GM19397 (cell line): ENCODE results near the gene HDAC8.

ENCODE experiments used
- ATAC-seq: cut with Tn5 transposase; IDR thresholded peaks from one replicate; pipeline ENCODE4 v1.9.1; 2021; ENCODE audit warnings: mild to moderate bottlenecking, moderate library complexity; ENCODE audit not compliant: unreplicated experiment

Gene HDAC8

DNA sequence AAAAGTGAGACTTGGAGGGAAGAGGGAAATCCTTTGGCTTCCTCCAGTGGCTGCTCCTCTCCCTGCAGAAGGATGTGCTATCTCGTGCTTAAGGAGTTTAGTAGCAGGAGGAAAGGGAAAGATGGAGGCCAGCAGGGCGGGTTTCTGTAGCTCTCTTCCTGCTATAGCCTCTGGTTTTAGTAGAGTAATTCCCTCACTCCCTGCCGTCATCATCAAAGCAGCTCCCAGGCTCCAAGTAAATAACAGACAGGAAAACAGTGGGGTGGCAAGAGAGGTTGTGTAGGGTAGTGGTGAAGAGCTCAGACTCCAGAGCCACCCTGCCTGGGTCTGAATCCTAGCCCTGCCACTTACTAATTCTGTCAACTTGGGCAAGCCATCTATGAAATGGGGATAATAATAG, 185.4 kb downstream of the HDAC8 start:
- ATAC-seq: no peak

DNA sequence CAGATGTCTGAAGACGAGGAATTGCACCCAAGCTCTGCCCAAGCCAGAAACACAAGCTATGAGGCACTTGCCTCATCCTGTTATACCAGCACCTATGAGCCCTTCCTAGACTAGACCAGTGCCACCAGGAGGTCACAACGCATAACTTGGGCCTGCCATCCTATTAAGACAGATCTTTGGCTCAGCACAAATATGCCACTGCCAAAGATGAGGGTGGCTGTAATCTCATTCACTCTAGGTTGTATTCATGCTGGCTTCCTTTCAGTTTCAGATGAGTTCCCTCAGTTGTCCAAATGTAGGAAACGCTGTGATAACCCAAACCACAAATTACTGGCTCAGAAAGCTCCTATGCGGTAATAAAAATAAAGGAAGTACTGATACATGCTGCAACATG, 190.4 kb downstream of the HDAC8 start:
- no peak for ATAC-seq

DNA sequence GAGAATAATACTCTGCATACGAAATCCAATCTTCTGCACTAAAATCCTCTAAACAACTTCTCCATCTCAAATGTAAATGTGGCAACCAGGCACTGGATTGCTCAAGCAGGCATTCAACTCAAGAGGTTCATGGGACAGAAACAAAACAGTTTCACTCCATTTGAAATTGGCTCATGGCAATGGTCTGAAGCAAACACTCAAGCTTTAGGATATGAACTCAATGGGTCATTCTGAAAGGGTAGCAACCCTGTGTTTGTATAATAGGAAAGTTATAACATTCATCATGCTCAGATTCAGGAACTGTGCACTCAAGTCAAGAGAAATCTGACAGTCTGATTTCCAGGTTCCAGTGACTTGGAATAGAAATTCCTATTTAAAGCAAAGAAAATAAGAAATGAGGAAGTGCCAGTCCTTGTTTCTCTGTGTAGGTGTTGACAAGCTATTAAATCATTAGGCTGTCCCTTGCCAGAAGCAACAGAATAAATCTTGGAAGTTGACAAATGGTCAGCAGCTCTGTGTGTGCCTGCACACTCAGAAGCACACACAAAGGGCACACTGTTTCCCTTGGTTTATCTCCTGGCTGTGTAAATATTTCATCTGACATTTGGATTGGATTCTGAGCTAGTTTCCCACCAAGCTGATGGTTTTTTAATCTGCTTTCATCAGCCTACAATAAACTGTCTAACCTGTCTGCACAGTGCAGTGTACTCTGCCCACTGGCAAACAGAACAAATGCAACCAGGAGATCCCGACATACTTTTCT, 191.0 kb downstream of the HDAC8 start:
- ATAC-seq: no peak

DNA sequence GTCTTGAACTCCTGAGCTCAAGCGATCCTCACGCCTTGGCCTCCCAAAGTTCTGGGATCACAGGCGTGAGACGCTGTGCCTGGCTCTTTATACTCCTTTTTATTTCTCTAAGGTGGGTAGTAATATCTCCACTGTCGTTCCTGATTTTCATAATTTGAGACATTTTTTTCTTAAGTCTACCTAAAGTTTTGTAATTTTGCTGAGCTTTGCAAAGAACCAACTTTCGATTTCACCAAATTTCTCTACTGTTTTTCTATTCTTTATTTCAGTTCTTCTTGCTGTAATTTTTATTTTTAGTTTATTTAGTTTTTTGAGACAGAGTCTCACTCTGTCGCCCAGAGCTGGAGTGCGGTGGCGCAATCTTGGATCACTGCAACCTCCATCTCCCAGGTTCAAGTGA, 196.5 kb downstream of the HDAC8 start:
- no peak for ATAC-seq

DNA sequence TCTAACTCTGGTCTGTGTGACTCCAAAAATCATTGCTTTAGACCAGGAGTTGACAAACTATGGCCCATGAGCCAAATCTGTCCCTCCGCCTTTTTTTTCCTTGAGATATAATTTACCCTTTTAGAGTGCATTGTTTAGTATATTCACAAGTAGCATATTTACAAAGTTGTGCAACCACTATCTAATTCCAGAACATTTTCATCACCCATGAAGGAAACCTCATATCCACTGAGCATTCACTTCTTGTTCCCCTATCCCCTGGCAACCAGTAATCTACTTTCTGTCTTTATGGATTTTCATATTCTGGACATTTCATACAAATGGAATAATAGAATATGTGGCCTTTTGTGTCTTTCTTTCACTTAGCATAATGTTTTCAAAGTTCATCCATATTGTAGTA, 199.5 kb downstream of the HDAC8 start:
- ATAC-seq: no peak

DNA sequence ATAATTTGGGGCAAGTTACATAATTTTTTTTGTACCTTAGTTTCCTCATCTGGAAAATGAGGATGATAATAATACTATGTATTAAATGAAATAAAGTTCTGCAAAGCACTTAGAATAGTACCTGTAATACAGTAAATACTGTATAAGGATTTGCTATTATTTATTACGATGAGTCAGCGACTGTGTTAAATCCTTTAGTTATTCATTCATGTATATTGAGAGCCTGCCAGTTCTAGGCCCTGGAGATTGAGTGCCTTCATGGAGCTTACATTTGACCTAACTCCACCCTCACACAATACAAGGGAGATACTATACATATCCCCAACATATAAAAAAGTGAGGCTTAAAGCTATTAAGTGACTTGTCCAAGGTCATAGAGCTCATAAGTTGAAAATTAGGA, 199.9 kb downstream of the HDAC8 start:
- no peak for ATAC-seq

DNA sequence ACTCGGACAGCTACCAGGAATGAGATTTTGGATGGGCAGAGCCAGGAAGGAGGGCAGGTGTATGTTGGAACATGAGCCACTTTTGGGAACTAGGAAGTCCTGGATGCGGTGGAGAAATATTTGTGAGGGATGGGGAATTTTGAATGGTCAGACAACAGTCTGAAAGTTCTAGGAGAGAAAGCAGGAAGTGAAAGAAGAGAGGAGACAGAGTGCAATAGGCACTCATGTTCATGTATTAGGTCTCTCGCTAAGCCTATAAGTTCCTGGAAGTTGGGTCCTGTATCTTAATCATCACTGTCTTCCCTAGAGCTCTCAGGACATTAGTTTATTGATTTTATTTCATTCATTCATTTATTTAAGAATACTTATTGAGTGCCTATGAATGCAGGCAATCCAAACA, 201.2 kb downstream of the HDAC8 start:
- no peak for ATAC-seq

DNA sequence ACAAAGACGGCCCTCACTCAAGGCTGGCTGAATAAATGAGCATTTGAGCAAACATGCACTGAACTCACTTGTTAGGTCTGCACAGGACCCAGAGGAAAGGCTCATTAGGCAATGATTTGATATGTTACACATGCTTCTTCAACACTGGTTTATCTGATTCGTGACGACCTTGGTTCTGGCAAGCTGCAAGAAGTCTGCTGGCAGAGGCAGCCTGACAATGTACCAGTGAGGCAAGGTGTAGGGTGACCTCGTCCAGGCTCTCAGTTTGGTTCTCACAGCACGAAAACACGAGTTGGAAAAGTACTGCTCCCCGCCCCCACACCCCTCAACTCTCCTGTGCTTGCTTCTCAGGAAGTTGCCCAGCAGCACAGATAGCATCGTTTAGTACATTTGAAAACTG, 203.8 kb downstream of the HDAC8 start:
- ATAC-seq: no peak

DNA sequence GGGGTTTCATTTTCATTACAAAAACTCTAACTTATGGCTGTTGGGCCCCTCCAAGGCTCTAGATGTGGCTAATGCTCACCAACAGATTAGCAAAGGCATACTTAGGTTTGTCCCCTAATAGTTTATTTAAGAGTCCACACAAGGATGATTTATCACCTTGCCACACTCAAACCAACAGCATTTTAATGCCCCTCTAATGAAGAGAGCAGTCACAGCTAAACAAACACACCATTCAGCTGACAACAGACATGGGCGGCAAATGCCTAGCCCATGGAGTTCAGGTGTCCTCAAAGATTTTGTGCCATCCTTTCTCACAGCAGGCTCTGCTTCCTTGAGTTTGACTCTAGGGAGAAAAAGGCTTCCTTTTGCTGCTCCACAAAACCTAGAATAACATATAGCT, 205.1 kb downstream of the HDAC8 start:
- ATAC-seq: no peak

DNA sequence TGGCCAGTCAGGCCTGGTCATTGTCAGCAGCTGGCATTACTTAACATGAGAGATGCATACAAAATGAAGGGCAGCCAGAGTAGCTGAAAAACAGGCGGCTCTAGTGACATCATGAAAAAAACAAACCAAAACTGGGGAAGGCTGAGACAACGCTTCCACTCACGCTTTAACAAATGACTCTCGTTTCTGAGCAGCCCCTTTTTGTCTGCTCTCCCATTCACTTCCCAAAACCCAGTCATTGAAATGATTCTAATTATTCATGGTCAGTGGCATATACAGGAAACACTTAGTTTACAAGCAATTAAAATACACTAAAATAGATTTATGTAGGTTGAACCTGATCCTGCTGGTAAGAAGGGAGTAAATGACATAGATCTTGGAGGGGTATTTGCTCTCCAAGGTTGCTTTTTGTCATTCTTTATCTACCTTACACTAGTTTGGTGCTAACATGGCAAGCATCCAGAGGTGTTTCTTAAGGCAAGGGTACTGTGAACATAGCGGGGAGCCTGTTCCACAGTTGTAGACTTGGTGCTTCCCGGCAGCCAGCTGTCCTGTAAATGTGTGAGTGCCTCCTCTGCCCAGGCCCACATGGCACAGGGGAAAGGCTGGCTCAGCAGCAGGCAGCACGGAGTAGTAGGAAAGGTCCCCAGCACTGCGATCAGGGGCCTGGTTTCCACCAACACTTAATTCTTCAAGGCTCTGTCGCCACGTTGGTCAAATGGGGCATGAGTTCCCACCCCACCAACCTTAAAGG, 205.8 kb downstream of the HDAC8 start:
- no peak for ATAC-seq

DNA sequence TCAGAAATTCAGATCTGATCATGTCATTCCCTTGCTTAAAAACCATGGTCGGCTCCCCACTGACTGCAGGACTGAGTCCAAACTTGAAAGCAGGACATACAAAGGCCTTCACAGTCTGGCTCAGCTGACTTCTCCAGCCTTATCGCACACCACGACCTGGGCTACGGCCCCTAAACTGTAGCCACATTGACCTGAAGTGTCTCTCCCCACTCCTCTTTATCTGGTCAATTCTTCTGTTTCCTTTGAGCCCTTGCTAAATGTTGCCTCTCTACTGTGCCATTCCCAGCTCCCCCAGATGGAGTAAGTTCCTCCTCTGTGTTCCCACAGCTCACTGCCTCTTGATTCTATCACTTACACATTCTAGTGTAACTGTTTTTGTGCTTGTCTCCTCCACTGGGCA, 206.5 kb downstream of the HDAC8 start:
- no peak for ATAC-seq

DNA sequence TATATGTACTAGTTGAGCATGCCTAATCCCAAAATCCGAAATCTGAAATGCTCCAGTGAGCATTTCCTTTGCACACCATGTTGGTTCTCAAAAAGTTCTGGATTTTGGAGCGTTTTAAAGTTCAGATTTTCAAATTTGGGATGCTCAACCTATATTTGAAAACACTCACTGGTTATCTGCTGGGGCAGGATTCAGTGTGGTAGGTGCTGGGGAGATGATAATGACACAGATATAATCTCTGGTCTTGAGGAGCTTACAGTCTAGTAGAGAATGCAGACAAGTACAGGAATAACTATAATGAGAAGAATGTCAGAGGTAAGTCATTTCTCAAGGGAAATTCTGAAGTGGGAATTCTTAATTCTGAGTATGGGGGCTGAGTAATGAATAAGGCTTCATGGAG, 207.5 kb downstream of the HDAC8 start:
- ATAC-seq: no peak

DNA sequence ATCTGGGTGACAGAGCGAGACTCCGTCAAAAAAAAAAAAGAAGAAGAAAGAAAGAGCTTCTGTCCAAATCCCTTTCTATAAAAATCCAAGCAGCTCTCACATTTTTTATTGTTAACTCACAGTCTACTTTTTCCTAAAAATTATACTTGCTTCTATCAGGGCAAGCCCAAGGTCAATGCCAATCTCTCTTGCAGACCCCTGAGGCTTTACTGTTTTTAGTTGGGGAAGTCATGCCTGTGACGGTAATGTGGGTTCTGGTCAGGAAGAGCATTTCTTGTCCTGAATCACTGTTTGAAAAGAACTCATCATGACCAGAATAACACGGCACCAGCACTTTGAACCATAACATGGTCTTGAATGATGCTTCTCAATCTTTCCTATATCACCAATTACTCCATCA, 212.3 kb downstream of the HDAC8 start:
- ATAC-seq: no peak

DNA sequence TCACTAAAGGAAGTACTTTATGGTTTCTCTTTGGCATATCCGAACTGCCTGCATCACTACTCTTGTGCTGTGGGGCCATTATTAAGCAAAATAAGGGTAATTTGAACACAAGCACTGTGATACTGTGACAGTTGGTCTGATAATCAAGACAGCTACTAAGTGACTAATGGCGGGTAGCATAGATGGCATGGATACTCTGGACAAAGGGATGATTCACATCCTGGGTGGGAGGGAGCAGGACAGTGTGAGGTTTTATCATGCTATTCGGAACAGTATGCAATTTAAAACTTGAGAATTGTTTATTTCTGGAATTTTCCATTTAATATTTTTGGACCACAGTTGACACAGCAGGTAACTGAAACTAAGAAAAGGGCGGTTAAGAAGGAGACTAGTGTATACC, 214.3 kb downstream of the HDAC8 start:
- no peak for ATAC-seq

DNA sequence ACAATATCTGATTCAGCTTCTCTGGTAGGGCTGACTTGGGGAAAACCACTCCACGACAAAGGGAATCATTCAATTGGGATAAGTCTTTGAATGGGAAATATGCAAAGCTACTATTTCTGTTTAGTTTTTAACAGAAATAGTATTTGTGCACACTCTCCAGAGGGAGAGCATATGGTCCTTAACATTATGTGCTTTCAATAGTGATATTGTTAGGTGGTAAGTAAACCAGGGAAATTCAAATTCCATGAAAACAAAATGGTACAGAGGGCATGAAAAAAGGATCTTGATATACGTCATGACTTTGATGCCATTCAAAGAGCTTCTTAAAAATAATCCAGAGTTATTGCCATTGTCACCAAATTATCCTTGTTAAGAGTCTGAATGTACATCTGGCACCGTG, 219.9 kb downstream of the HDAC8 start:
- ATAC-seq: no peak

DNA sequence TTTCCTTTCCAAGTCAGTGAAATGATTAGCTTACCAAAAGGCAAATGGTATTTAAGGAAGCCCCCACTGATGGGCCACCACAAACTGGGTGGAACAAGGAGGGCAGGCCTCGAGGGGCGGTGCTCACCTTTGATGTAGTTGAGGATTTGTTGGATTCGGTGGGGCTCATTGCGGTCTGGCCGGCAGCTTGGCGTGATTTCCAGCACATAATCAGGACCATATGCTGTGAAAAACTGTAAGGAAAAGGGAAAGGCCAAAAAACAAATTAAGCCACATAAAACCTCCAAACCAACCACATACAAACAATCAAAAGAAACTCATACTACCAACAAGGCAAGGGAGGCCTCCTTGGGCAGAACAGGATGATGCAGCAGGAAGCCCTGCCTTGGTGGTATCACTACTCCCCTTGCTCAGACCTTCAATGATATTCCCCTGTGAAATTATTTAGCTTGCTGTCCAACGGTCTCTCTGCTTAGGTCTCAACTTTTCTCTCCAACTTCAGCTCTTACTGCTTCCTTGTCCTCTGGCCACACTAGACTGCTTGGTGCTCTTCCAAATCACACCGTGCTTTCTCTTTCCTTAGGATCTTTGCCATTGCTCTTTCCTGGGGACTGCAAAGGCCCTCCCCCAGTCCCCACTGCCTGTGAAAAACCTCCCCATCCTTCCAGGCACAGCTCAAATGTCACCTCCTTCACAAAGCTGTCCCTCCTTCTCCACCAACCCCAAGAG, 220.9 kb downstream of the HDAC8 start:
- ATAC-seq: no peak

DNA sequence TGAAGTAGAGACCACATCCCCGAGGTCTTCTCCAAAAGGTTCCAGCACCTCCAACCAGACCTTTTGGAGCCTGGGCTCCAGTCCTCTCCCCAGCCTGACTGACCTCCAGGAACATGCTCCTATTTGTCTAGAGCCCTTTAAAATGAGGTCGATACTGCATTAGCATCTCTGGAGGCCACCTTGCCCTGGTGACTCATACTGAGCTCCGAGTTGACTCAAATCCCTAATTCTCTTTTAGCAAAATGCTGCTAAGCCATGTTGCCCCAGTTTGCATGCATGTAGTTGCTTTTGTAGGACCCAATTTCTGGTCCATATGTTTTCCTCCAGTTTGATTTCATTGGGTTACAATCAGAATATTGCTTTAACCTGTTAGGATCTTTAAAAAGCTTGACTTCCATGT, 223.5 kb downstream of the HDAC8 start:
- ATAC-seq: peak; percentile 57

DNA sequence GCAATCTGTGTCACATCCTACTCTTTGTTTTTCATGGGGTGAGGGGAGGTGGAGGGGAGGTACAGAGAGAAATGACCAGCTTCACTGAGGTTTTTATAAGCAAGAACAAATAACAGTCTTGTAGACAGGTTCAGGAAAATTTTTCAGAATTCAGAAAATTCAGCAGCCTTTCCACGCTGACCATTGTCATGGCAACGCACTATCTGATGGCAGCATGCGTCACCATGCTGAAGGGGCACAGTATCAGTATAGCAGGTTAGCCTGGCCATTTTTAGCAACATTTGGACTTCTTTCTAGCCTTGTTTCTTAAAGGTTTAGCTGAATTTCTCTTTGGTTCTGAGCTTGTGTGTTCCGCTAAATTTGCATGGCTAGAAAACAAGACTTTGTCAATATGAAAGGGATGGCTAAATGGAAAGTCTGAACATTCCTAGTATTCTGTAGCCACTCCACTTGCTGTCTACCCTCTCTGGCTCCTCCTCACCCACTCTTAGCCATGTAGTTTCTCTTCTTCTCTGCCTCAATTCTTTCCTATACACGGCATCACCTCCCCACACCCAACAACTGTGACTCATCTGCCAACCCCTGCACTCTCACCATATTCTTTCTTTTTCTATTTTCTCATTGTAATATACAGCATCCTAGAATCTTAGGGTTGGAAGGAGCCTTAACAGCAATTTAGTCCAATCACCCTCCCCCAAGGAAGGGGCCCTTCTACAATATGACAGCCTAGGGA, 224.2 kb downstream of the HDAC8 start:
- ATAC-seq: no peak

DNA sequence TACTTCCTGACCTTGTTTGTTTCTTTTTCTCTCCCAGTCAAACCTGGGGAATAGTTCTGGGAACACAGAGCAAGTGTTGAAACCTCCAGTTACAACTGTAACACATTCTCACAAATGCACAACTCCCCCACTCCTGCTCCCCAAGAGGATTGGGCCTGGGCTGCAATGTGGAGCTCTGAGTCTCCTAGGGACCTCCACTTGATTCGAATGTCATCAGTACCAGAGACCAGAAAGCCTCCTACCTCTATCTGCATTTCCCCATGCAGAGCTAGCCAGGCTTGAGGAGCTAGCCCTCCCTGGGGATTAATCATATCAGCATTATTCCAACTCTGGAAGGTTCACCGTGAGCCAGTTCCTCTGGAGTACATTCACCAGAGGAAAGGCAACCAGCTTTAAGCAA, 225.3 kb downstream of the HDAC8 start:
- ATAC-seq: no peak

DNA sequence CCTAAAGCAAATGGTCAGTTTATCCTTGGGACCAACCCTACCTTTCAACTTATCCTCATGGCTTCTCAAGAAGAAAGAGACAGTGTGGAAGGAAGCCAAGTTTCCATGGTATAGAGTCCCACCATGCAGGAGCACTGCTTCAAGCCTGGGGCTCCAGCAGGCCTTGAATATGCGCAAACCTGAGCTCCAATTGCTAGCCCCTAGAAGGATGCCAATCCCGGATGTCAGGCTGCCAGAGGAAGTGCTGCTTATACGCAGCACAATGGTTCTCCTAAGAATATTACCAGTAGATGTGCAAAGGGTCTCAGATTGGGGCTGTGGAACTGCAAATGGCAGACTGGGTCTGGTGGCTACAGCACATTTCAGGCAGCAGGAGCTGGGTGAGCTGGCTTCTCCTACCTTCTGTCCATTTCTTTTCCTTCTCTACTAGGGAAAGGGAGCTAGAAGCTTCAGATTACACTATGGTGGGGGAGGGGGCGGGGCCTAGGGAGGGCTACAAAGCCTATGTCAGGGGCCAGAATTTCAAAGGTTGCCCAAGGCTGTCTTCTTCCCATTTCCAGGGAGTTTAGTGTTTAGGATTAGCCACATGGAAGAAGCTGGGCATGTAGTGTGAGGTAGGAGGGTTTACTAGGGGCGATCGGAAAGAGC, 226.2 kb downstream of the HDAC8 start:
- ATAC-seq: no peak

DNA sequence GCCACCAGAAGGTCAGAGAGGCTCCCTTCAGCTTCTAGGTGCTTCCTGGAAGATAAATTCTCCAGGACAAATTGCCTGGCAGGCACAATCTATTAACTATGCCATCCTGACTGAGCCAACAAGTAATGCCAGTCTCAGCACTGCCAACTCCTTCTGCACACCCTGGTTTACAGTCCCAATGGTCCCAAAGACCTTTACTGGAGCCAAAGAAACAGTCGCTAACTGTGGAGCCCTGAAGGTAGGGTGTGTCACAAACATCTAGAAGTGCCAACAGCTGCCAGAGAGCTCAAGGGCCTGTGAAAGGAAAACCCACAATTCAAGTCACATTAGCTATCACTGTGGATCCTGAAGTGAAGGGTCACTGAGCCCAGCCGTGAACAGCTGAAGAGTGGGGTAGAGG, 232.0 kb downstream of the HDAC8 start:
- ATAC-seq: no peak
